Ishikawa (cell line): ENCODE measurements around the gene M1AP.

Source experiments
- CEBPB ChIP-seq: IDR thresholded peaks from 2 replicates; pipeline ENCODE4 v1.6.1; 2012
- CREB1 ChIP-seq: IDR thresholded peaks from 2 replicates; pipeline ENCODE4 v1.6.1; 2012; ENCODE audit warnings: low read depth
- EGR1 ChIP-seq: IDR thresholded peaks from 2 replicates; pipeline ENCODE4 v1.6.1; 2012
- EP300 ChIP-seq: IDR thresholded peaks from 2 replicates; pipeline ENCODE4 v1.6.1; 2012; ENCODE audit warnings: borderline replicate concordance
- FOXM1 ChIP-seq: IDR thresholded peaks from 2 replicates; pipeline ENCODE4 v1.6.1; 2012; ENCODE audit warnings: low read depth, borderline replicate concordance
- MAX ChIP-seq: IDR thresholded peaks from 2 replicates; pipeline ENCODE4 v1.6.1; 2012
- NFIC ChIP-seq: IDR thresholded peaks from 2 replicates; pipeline ENCODE4 v1.6.1; 2012
- RAD21 ChIP-seq: IDR thresholded peaks from 2 replicates; pipeline ENCODE4 v1.6.1; 2012; ENCODE audit warnings: low read depth
- REST ChIP-seq: IDR thresholded peaks from 2 replicates; pipeline ENCODE4 v1.6.1; 2012; ENCODE audit warnings: low read depth, mild to moderate bottlenecking
- TAF1 ChIP-seq: IDR thresholded peaks from 2 replicates; pipeline ENCODE4 v1.6.1; 2012; ENCODE audit warnings: low read depth, mild to moderate bottlenecking
- TCF12 ChIP-seq: IDR thresholded peaks from 2 replicates; pipeline ENCODE4 v1.6.1; 2012; ENCODE audit warnings: low read depth
- TEAD4 ChIP-seq: IDR thresholded peaks from 2 replicates; pipeline ENCODE4 v1.6.1; 2012
- USF1 ChIP-seq: IDR thresholded peaks from 2 replicates; pipeline ENCODE4 v1.6.1; 2012
- YY1 ChIP-seq: IDR thresholded peaks from 2 replicates; pipeline ENCODE4 v1.6.1; 2012; ENCODE audit warnings: low read depth
- ZBTB7A ChIP-seq: IDR thresholded peaks from 2 replicates; pipeline ENCODE4 v1.6.1; 2012; ENCODE audit warnings: low read depth

M1AP gene

GRCh38 chr2:74620671-74621070 is 27.5 kb downstream of the M1AP start:
- TF ChIP-seq TAF1, result no peak
- TF ChIP-seq USF1, result no peak
- TF ChIP-seq RAD21, result no peak
- TF ChIP-seq ZBTB7A, result no peak
- TF ChIP-seq TCF12, result no peak
- TF ChIP-seq TEAD4, result no peak
- no peak for TF ChIP-seq EP300
- no peak for TF ChIP-seq REST

GRCh38 chr2:74619651-74620297 is 28.4 kb downstream of the M1AP start:
- TF ChIP-seq CREB1 (no peak), USF1 (no peak), EGR1 (no peak), MAX (no peak), FOXM1 (no peak), CEBPB (no peak), REST (no peak), YY1 (no peak)

- no peak for TF ChIP-seq RAD21
Observed at GRCh38 chr2:74618410-74619083, 29.6 kb downstream of the M1AP start.

- TF ChIP-seq REST (no peak), RAD21 (no peak), TEAD4 (no peak)
Observed at GRCh38 chr2:74617122-74617521, 31.0 kb downstream of the M1AP start.

- TF ChIP-seq FOXM1, result no peak
- TF ChIP-seq REST, result no peak
- no peak for TF ChIP-seq ZBTB7A
- no peak for TF ChIP-seq RAD21
- TF ChIP-seq MAX, result no peak
- no peak for TF ChIP-seq TCF12
- TF ChIP-seq NFIC, result no peak
- TF ChIP-seq CREB1, result no peak
- no peak for TF ChIP-seq TAF1
Observed at GRCh38 chr2:74606927-74607326, 41.2 kb downstream of the M1AP start.
